Activated naive CD8-positive, alpha-beta T cell treated with anti-CD3 and anti-CD28 coated beads, Interleukin-2, amount 50 U/mL, for 24 hours (primary cell): Measurements from ENCODE around the gene SPTBN5.

Experiments used
- ATAC-seq: fragments of 150-1000 bp; cut with Tn5 transposase; one replicate; pipeline ENCODE4 v1.10.0; 2021
- DNase-seq: peaks from one replicate; pipeline ENCODE4 v3.0.0; 2021
- H3K27ac Mint-ChIP-seq: one replicate; pipeline ENCODE4 v1.8.0; 2021; ENCODE audit warnings: mild to moderate bottlenecking, mixed read lengths
- H3K27me3 Mint-ChIP-seq: one replicate; pipeline ENCODE4 v1.8.0; 2021; ENCODE audit warnings: mixed read lengths
- H3K36me3 Mint-ChIP-seq: one replicate; pipeline ENCODE4 v1.8.0; 2021; ENCODE audit warnings: low read depth, mixed read lengths
- H3K4me1 Mint-ChIP-seq: one replicate; pipeline ENCODE4 v1.8.0; 2021; ENCODE audit warnings: mixed read lengths
- H3K4me3 Mint-ChIP-seq: one replicate; pipeline ENCODE4 v1.8.0; 2021; ENCODE audit warnings: mild to moderate bottlenecking, moderate library complexity, mixed read lengths
- H3K9me3 Mint-ChIP-seq: one replicate; pipeline ENCODE4 v1.8.0; 2021; ENCODE audit warnings: mixed read lengths

The SPTBN5 gene

DNA sequence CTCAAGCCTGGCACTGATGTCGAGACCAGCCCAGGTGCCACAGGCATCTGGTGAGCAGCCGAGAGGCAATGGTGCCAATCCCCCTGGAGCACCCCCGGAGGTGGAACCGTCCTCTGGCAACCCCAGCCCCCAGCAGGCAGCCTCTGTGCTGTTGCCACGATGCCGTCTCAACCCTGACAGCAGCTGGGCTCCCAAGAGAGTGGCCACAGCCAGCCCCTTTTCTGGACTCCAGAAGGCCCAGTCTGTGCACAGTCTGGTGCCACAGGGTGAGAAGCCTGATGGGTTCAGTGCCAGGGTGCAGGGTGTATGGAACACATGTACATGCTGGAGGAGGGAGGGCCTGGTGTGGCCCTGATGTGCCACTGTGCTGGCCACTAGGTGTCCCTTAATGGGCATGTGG lies 70.9 kb downstream of the SPTBN5 start:
- no peak overlapping the region for H3K4me3 Mint-ChIP-seq
- H3K4me1 Mint-ChIP-seq, result peaks cover 4% of the 10 kb centered on the region
- no peaks in the 10 kb centered on the region for H3K9me3 Mint-ChIP-seq
- H3K27me3 Mint-ChIP-seq, result no peaks in the 10 kb centered on the region
- no peak overlapping the region for H3K27ac Mint-ChIP-seq
- ATAC-seq (no peak), DNase-seq (no peak)
- H3K36me3 Mint-ChIP-seq, result peaks cover 5% of the 10 kb centered on the region

GRCh38 chr15:41822471-41822870 lies 71.4 kb downstream of the SPTBN5 start:
- H3K27ac Mint-ChIP-seq, result no peak overlapping the region
- H3K4me1 Mint-ChIP-seq, result peaks cover under 1% of the 10 kb centered on the region
- no peak overlapping the region for H3K4me3 Mint-ChIP-seq
- ATAC-seq (no peak), DNase-seq (no peak)
- H3K27me3 Mint-ChIP-seq, result no peaks in the 10 kb centered on the region
- no peaks in the 10 kb centered on the region for H3K9me3 Mint-ChIP-seq
- peaks cover 5% of the 10 kb centered on the region for H3K36me3 Mint-ChIP-seq

GRCh38 chr15:41821831-41822230 lies 72.0 kb downstream of the SPTBN5 start:
- Mint-ChIP-seq H3K4me3 (no peak overlapping the region), H3K27ac (no peak overlapping the region), H3K27me3 (no peaks in the 10 kb centered on the region), H3K36me3 (peaks cover 5% of the 10 kb centered on the region), H3K9me3 (no peaks in the 10 kb centered on the region), H3K4me1 (no peaks in the 10 kb centered on the region)
- ATAC-seq, result no peak
- no peak for DNase-seq

DNA sequence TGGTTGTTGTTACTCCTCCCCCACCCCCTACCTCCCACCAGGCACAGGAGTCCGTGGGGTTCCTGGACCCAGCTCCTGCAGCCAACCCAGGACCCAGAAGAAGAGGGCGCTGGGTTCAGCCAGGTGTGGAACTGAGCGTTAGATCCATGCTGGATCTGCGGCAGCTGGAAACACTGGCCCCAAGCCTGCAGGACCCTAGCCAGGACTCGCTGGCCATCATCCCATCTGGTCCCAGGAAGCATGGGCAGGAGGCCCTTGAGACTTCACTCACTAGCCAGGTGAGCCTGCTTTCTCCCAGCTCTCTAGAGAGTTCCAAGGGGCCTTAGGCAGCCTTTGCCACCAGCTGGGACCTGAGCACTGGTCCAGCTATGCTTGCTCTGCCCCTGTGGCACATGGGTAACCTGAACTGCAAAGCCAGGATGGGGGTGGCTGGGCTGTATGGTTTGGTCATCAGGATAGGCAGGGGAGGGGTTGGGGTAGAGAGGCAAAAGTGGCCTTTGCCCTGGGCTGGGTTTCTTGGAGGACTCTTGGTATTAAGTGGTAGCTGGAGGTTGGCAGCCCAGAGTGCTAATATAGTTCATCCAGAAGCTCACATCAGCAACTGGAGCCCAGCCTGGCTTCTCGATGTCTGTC lies 72.9 kb downstream of the SPTBN5 start:
- Mint-ChIP-seq H3K4me3 (no peak overlapping the region), H3K36me3 (peaks cover 6% of the 10 kb centered on the region), H3K4me1 (no peaks in the 10 kb centered on the region), H3K9me3 (no peaks in the 10 kb centered on the region), H3K27ac (no peak overlapping the region), H3K27me3 (no peaks in the 10 kb centered on the region)
- ATAC-seq (no peak), DNase-seq (no peak)

DNA sequence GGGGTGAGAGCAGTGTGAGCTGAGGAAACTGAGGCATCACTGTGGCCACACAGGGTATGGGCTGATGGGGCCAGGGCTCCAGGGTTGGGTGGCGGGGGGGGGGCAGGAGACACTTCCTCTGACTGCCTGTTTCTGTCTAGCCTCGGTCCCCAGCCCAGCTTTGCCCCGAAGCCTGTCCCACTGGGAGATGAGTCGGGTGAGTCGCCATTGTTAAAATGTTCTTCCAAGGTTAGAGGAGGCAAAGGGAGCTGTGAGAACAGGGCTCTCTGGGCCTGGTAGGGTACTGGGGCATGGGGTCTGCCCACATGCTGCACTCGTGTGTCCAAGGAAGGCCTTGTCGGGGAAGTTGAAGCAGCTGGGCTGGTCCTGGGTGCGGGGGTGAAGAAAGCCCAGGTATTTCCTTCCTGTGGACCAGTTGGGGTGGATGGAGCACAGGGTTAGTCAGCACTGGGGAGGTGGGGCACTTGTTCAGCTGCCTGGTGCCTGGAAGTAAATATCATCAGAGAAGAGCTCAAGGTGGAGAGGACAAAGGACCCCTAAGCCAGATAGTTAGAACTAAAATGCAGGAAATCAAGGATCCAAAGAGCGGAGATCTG lies 74.3 kb downstream of the SPTBN5 start:
- no peaks in the 10 kb centered on the region for H3K9me3 Mint-ChIP-seq
- H3K36me3 Mint-ChIP-seq, result peaks cover 8% of the 10 kb centered on the region
- no peak overlapping the region for H3K4me3 Mint-ChIP-seq
- H3K27me3 Mint-ChIP-seq, result no peaks in the 10 kb centered on the region
- no peak overlapping the region for H3K27ac Mint-ChIP-seq
- DNase-seq, result no peak
- H3K4me1 Mint-ChIP-seq, result no peaks in the 10 kb centered on the region
- no peak for ATAC-seq

- Mint-ChIP-seq H3K4me1 (no peaks in the 10 kb centered on the region), H3K36me3 (peaks cover 8% of the 10 kb centered on the region)
- no peak for ATAC-seq
Observed at GRCh38 chr15:41817781-41818180, 76.1 kb downstream of the SPTBN5 start.

DNA sequence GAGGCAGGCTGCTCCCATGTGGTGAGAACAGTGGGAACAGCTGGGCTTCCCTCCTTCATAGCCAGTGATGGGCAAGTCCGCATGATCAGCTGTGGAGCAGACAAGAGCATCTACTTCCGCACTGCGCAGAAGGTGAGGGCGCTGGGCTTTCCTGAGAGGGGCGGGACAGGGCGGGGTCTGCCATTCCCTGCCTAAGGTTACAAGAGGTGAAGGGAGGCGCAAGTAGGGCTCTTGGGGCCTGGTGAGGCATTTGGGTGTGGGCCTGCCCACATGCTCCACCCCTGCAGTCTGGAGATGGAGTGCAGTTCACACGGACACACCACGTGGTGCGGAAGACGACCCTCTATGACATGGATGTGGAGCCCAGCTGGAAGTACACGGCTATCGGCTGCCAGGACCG lies 76.5 kb downstream of the SPTBN5 start:
- Mint-ChIP-seq H3K4me3 (no peak overlapping the region), H3K4me1 (no peaks in the 10 kb centered on the region), H3K27ac (no peak overlapping the region), H3K27me3 (no peaks in the 10 kb centered on the region), H3K36me3 (peaks cover 8% of the 10 kb centered on the region), H3K9me3 (no peaks in the 10 kb centered on the region)
- DNase-seq, result no peak
- ATAC-seq, result no peak

More at GRCh38 chr15:41817781-41818180, 76.1 kb downstream of the SPTBN5 start:
- no peak for DNase-seq
- Mint-ChIP-seq H3K27me3 (no peaks in the 10 kb centered on the region), H3K9me3 (no peaks in the 10 kb centered on the region), H3K4me3 (no peak overlapping the region), H3K27ac (no peak overlapping the region)

GRCh38 chr15:41816788-41817187 lies 77.1 kb downstream of the SPTBN5 start:
- no peak for ATAC-seq
- DNase-seq, result no peak

DNA sequence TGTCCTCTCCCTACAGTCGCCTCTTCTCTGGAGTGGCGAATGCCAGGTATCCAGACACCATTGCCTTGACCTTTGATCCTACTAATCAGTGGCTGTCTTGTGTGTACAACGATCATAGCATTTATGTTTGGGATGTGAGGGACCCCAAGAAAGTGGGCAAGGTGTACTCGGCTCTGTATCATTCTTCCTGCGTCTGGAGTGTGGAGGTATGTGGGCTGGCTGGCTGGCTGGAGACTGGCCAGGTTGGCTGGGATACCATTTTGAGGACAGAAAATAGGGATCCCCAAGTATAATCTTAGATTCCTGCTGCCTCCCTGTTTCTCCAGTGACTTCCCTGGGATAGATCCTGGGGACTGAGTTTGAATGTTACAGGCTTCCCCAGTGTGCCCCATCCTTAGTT lies 79.3 kb downstream of the SPTBN5 start:
- no peaks in the 10 kb centered on the region for H3K27me3 Mint-ChIP-seq
- peaks cover 7% of the 10 kb centered on the region for H3K4me1 Mint-ChIP-seq
- H3K36me3 Mint-ChIP-seq, result peaks cover 6% of the 10 kb centered on the region
- no peak for DNase-seq
- H3K27ac Mint-ChIP-seq, result no peak overlapping the region
- H3K9me3 Mint-ChIP-seq, result no peaks in the 10 kb centered on the region
- H3K4me3 Mint-ChIP-seq, result no peak overlapping the region
- ATAC-seq, result no peak

More at GRCh38 chr15:41816788-41817187, 77.1 kb downstream of the SPTBN5 start:
- no peaks in the 10 kb centered on the region for H3K27me3 Mint-ChIP-seq
- no peak overlapping the region for H3K27ac Mint-ChIP-seq
- no peaks in the 10 kb centered on the region for H3K9me3 Mint-ChIP-seq
- no peaks in the 10 kb centered on the region for H3K4me1 Mint-ChIP-seq
- peaks cover 8% of the 10 kb centered on the region for H3K36me3 Mint-ChIP-seq
- no peak overlapping the region for H3K4me3 Mint-ChIP-seq

DNA sequence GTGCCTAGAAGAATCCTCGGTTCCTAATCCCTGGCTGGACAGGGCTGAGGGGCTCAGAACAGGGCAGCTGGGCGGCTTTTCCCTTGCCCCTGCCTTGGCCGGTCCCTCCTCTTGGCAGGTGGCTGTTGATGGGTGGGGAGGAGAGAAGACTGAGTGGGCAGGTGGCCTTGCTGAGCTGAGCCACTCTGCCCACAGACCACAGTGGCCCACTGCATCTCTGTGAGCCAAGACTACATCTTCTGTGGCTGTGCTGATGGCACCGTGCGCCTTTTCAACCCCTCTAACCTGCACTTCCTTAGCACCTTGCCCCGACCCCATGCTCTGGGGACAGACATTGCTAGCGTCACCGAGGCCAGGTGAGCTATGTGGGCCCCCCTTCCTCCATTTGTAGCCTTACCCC lies 80.4 kb downstream of the SPTBN5 start:
- Mint-ChIP-seq H3K27me3 (no peaks in the 10 kb centered on the region), H3K4me1 (peaks cover 10% of the 10 kb centered on the region), H3K36me3 (peaks cover 4% of the 10 kb centered on the region), H3K4me3 (no peak overlapping the region), H3K9me3 (no peaks in the 10 kb centered on the region), H3K27ac (no peak overlapping the region)
- no peak for ATAC-seq
- no peak for DNase-seq

DNA sequence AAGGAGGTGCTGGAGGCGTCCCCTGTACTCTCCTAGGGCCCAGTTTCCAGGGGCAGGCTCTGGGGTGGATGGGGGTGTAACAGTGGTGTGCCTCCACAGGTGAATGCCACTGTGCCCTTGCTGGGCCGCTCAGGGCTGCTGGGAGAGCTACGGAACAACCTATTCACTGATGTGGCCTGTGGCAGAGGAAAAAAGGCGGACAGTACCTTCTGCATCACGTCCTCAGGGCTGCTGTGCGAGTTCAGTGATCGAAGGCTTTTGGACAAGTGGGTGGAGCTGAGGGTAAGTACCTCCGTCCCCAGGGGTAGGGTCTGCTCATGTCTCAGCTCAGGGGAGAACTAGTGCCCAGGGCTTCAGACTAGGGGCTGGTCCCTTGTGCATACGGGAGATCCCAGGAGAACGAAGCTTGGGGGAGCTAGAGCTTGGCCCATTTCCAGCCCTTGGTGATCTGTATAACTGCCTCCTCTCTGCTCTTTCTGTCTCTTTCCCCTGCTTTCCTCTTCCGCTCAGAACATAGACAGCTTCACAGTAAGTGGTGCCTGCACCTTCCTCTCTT lies 81.0 kb downstream of the SPTBN5 start:
- H3K27ac Mint-ChIP-seq, result no peak overlapping the region
- peaks cover 10% of the 10 kb centered on the region for H3K4me1 Mint-ChIP-seq
- H3K27me3 Mint-ChIP-seq, result no peaks in the 10 kb centered on the region
- ATAC-seq (no peak), DNase-seq (no peak)
- H3K36me3 Mint-ChIP-seq, result peaks cover 4% of the 10 kb centered on the region
- no peaks in the 10 kb centered on the region for H3K9me3 Mint-ChIP-seq
- no peak overlapping the region for H3K4me3 Mint-ChIP-seq

DNA sequence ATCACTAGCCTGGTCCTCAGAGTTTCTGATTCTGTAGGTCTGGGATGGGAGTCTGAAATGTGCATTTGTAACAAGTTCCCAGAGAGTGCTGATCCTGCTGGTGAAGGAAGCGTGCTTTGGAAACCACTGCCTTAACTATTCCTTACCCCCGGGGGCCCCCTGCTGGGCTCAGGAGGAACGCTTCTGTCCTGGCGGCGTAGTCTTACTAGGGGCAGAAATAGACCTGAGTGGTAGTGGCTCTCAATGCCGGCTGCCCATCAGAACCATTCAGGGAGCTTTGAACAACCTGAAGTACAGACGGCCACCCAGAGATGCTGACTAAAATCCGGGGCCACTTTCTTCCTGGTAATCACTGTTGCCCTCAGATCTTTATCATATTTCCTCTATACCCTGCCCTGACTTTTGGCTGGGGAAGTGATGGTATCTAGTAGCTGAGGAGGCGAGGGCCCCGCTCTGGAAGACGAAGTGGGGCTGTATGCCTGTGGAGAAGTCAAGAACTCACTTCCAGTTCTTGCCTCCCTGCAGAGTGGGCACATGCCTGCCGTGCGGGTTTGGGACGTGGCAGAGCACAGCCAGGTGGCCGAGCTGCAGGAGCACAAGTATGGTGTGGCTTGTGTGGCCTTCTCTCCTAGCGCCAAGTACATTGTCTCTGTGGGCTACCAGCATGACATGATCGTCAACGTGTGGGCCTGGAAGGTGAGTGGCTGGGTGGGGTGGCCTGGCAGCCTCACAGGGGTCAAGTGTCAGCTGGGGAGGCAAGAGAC lies 82.2 kb downstream of the SPTBN5 start:
- H3K27me3 Mint-ChIP-seq, result no peaks in the 10 kb centered on the region
- peaks cover 10% of the 10 kb centered on the region for H3K4me1 Mint-ChIP-seq
- no peaks in the 10 kb centered on the region for H3K9me3 Mint-ChIP-seq
- DNase-seq (peak; percentile 78), ATAC-seq (peak; percentile 88)
- peaks cover 4% of the 10 kb centered on the region for H3K36me3 Mint-ChIP-seq
- H3K4me3 Mint-ChIP-seq, result no peak overlapping the region
- no peak overlapping the region for H3K27ac Mint-ChIP-seq

DNA sequence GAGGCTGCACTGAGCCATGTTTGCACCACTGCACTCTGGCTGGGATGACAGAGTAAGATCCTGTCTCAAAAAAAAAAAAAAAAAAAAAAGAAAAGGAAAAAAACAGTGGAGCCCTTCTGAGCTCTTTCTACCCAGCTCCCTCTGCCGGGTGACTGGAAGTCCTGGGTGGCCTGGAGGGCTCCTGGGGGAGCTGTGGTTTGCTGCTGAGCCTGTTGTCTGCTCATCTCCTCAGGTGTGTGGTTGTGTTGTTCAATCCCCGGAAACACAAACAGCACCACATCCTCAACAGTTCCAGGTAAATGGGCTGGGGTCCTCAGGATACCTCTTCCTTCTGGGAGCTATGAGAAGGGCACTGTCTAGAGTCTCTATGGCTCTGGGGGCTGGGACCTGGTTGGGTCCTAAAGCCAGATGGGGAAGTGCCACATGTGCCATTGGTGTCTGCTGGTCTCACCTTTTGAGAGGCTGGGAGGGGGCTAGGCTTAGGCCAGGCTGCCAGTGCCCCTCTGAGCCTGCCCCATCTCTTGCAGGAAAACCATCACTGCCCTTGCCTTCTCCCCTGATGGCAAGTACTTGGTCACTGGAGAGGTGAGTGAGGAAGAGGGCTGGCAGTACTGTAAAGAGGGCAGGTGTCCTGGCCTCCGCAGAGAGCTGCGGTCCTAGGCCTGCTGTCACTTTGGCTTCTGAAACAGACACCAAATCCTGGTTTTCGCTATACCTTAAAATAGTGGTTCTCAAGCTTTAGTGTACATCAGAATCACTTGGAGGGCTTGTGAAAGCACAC lies 83.0 kb downstream of the SPTBN5 start:
- no peak overlapping the region for H3K27ac Mint-ChIP-seq
- DNase-seq (no peak), ATAC-seq (no peak)
- no peaks in the 10 kb centered on the region for H3K27me3 Mint-ChIP-seq
- H3K4me1 Mint-ChIP-seq, result peaks cover 10% of the 10 kb centered on the region
- H3K9me3 Mint-ChIP-seq, result no peaks in the 10 kb centered on the region
- no peak overlapping the region for H3K4me3 Mint-ChIP-seq
- peaks cover 2% of the 10 kb centered on the region for H3K36me3 Mint-ChIP-seq

DNA sequence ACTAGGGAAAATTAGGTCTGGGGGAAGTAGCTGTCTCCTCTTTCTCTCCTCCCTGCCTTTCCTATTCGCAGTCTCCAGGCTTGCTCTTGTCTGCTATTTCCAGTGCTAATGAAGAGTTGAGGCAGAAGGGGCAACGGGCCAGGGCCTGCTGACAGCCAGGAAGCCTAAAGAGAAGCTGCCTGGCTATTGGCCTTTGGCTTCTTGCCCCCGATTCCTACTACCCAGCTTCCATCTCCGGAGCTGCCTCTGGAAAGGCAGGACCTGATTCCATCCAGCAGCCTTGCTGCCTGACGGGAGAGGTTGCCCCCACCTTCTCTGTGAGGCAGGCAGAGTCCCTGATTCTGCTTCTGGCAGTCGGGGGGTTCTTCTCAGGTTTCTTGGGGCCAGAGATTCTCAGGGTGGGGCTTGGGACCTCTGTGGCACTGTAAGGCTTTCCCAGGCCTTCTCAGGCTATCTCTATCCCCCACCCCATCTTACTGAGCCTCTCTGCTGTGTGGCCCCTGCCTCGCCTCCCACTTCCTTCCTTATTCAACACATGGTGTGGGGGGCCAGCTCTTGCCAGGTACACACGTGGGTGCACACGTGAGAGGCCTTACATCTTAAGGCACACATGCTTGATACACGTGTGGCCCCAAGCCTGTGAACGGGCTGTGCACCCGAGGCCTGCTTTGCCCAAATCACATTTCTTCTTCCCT lies 84.2 kb downstream of the SPTBN5 start:
- H3K9me3 Mint-ChIP-seq, result no peaks in the 10 kb centered on the region
- H3K27ac Mint-ChIP-seq, result no peak overlapping the region
- ATAC-seq, result no peak
- peaks cover 12% of the 10 kb centered on the region for H3K4me1 Mint-ChIP-seq
- H3K36me3 Mint-ChIP-seq, result no peaks in the 10 kb centered on the region
- DNase-seq, result no peak
- no peak overlapping the region for H3K4me3 Mint-ChIP-seq
- H3K27me3 Mint-ChIP-seq, result no peaks in the 10 kb centered on the region
